ENCODE results near the gene TBC1D24. TPM values are rescaled to one million over a fixed set of nuclear protein-coding genes. Genes with fewer than 3 reads are reported as not detected.

The TBC1D24 gene
- total and polyA plus RNA-seq, 9 of the 15 experiments (the other 6 are each of a cell fraction or from before 2014, with no cell fraction given): 1.7 to 22.6 (median 7.2) TPM

DNA sequence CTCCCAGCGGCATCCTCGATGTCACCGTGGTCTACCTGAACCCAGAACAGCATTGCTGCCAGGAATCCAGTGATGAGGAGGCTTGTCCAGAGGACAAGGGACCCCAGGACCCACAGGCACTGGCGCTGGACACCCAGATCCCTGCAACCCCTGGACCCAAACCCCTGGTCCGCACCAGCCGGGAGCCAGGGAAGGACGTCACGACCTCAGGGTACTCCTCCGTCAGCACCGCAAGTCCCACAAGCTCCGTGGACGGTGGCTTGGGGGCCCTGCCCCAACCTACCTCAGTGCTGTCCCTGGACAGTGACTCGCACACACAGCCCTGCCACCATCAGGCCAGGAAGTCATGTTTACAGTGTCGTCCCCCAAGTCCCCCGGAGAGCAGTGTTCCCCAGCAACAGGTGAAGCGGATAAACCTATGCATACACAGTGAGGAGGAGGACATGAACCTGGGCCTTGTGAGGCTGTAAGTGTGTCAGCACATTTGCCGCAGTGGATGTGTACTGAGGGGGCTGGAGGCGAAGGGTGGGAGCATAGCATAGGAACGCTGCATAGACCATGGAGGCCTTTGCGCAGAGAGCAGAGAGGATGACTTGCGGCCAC lies 18.3 kb upstream of the TBC1D24 start:
- Histone ChIP-seq H3K4me3 (no peak overlapping the region), H2AFZ (ENCODE audit: low read depth, low read length) (no peak overlapping the region), H3K9ac (ENCODE audit: insufficient read depth in 1 of 2, low read depth in 2 of 2, low read length in 2 of 2) (peak overlapping the region in 1 of 2 experiments; percentile 75; a peak in 1 of 4 replicates), H3K36me3 (ENCODE audit: control insufficient read depth, insufficient read depth, low read length) (peaks cover 79% of the 10 kb centered on the region; the same call in 2 of the 3 replicates), H3K9me1 (ENCODE audit: control insufficient read depth, insufficient read depth, low read length) (peaks cover 6% of the 10 kb centered on the region), H3K27me3 (ENCODE audit: control insufficient read depth in 2 of 2, insufficient read depth in 2 of 2, low read length in 2 of 2) (no peaks in the 10 kb centered on the region), H3K27ac (ENCODE audit: extremely low read depth, low read depth, low read length) (no peak overlapping the region), H3K79me2 (ENCODE audit: control insufficient read depth, insufficient read depth, low read length) (peaks cover 16% of the 10 kb centered on the region), H4K20me1 (replicated peaks; ENCODE audit: control insufficient read depth, insufficient read depth, low read length) (no peaks in the 10 kb centered on the region; the same call in 1 of the 2 replicates), H3K4me2 (ENCODE audit: insufficient read depth, low read length) (no peak overlapping the region), H3K4me1 (replicated peaks in 1 of 2; ENCODE audit: control insufficient read depth in 2 of 2, insufficient read depth in 2 of 2, low read length in 2 of 2) (peaks cover 10 to 71% of the 10 kb centered on the region in 2 experiments; a peak in 4 of 5 replicates), H3K9me3 (replicated peaks; ENCODE audit: control insufficient read depth, insufficient read depth, low read depth, low read length) (no peaks in the 10 kb centered on the region)
- 89% methylated on average over 17 of the region's 21 CpGs for WGBS (ENCODE audit: insufficient coverage, low coverage, missing lambda C conversion rate)
- ChIA-PET POLR2A (interaction anchor here (0.7 to 2.0 kb wide), 3 partner anchors 13 to 55 kb away, joined by 3 to 10 read pairs (median 3); no protein-coding TSS in a partner anchor), CTCF (ENCODE audit: low intra/inter-chr PET ratio) (no interaction called here)
- no peak for DNase-seq (ENCODE audit: extremely low read depth in 1 of 4, low spot score in 3 of 4)
- FAIRE-seq: no peak
- no peak for ATAC-seq
- no TSS peak for BruUV-seq (replicated peaks)
- intact Hi-C loops (cut with micrococcal nuclease) (no loop called here), in situ Hi-C loops (cut with MboI) (no loop called here)
- TF ChIP-seq POLR2G (IDR thresholded peaks at IDR 0.05; ENCODE audit: low read depth, low read length) (0 out of 2 replicates have a peak, but pooled peaks have one; percentile 5), CREB1 (IDR thresholded peaks at IDR 0.05) (no peak), CREB1 (CRISPR knock-in tag; IDR thresholded peaks at IDR 0.05) (no peak), ZNF75A (CRISPR knock-in tag; IDR thresholded peaks at IDR 0.05) (no peak), POU5F1 (IDR thresholded peaks at IDR 0.05; ENCODE audit: borderline replicate concordance, low read depth, low read length, partially characterized antibody) (no peak), ZKSCAN3 (CRISPR knock-in tag; IDR thresholded peaks at IDR 0.05) (no peak), CUX1 (CRISPR knock-in tag; IDR thresholded peaks at IDR 0.05) (no peak), GMEB1 (CRISPR knock-in tag; IDR thresholded peaks at IDR 0.05) (no peak), BRF2 (IDR thresholded peaks at IDR 0.05; ENCODE audit: borderline replicate concordance, insufficient read depth, insufficient read length) (no peak), RBFOX2 (IDR thresholded peaks at IDR 0.05; ENCODE audit: low read depth, low read length) (0 out of 2 replicates have a peak, but pooled peaks have one; percentile 13)
- TF ChIP-seq, protein P1, sequence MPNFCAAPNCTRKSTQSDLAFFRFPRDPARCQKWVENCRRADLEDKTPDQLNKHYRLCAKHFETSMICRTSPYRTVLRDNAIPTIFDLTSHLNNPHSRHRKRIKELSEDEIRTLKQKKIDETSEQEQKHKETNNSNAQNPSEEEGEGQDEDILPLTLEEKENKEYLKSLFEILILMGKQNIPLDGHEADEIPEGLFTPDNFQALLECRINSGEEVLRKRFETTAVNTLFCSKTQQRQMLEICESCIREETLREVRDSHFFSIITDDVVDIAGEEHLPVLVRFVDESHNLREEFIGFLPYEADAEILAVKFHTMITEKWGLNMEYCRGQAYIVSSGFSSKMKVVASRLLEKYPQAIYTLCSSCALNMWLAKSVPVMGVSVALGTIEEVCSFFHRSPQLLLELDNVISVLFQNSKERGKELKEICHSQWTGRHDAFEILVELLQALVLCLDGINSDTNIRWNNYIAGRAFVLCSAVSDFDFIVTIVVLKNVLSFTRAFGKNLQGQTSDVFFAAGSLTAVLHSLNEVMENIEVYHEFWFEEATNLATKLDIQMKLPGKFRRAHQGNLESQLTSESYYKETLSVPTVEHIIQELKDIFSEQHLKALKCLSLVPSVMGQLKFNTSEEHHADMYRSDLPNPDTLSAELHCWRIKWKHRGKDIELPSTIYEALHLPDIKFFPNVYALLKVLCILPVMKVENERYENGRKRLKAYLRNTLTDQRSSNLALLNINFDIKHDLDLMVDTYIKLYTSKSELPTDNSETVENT (CRISPR knock-in tag; IDR thresholded peaks at IDR 0.05): no peak
